Measurements from ENCODE around the gene SVIP.

Gene SVIP, protein sequence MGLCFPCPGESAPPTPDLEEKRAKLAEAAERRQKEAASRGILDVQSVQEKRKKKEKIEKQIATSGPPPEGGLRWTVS

DNA sequence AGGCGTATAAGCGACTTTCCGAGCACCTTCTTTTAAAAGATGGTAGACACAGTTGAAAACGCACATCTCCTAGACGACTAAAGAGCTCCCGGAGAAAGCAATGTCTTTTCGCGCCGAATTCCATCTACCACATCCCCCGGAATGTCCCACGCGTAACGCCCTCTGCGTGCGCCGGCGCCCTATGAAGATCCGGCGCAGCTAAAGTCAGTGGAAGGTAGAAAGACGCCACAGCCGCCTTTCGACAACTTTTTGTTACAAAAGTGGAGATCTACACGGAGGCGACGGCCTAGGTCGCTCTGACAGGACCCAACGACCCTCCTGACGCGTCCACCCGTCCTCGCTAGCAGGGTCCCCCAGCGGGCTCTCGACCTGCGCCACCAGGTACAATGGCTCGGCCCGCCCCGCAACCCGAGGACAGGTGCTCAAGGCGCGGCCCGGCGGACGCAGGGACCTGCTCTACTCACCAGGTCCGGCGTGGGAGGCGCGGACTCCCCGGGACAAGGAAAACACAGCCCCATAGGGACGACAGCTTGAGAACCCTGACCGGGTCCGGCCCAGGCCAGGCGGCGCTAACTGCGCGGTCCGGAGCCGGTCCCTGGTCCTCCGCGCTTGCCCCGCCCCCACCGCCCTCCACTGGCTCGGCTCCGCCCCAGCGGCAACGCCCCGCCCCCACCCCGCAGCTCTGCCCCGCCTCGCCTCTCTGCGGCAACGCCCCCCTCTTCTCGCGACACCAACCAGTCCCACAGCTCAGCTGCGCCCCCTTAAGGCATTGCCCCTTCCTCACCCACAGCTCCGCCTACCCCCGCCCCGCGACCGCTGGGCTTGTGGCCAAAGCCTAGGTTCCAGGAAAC is at the start of gene SVIP:
TSS of gene SVIP (minus strand) at position 571 of the 851 bp plus-strand sequence. CDS start at position 518, 53 bp downstream.
- DNase-seq (ENCODE audit: low read depth in 2 of 2): peak; percentile 89 to 93

GRCh38 chr11:22878604-22879003 is 49.0 kb upstream of the SVIP start:
- DNase-seq (ENCODE audit: low read depth in 2 of 2): no peak

GRCh38 chr11:22878039-22878438 is 48.4 kb upstream of the SVIP start:
- no peak for DNase-seq (ENCODE audit: low read depth in 2 of 2)

DNA sequence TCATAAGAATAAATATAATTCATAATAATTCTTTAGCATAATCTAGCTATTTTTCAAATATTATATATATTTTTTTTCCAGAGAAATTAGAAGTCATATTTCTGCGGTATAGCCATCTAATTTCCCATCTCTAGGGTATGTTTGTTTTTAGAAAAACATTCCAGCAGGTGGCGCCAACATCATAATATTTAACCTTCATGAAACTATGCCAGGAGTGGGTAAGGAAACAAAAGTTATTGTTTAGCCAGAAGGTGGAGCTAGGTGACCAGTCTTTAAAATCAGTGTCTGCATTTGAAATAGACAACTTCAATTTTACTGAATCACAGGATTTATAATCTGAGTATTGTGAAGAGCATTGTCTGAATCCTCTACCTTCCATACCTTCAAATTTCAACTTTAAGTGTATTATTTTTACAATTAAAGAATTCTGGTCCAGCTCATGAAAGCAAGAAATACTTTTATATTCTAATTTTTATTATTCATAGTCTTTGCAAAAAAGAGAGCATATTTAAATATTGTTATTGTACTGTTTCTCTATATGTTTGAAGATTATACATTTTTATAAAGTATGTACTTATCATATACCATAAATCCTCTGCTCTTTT is 46.4 kb upstream of the SVIP start:
- DNase-seq (ENCODE audit: low read depth in 2 of 2): peak; percentile 7 to 24

DNA sequence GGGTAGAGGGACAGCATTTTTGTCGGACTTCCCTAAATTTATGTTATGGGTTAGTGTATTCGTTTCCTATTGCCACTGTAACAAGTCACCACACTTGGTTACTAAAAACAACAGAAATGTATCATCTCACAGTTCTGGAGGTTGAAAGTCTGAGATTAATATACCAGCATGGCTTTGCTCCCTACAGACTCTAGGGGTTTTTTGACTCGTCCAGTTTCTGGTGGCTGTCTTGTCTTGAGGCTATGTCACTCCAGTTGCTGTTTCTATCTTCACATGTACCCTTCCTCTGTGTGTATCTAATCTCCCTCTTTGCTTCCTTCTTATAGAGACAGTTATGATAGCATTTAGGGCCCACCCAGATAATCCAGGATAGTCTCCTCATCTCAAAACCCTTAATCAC is 39.7 kb upstream of the SVIP start:
- DNase-seq (ENCODE audit: low read depth in 2 of 2): no peak

- no peak for DNase-seq (ENCODE audit: low read depth in 2 of 2)
Measured at GRCh38 chr11:22860241-22860640, 30.6 kb upstream of the SVIP start, which contains the start of gene CCDC179. CCDC179 (minus strand) TSS chr11:22860474; CDS start chr11:22860421, 53 bp downstream.

- no peak for DNase-seq (ENCODE audit: low read depth in 2 of 2)
Measured at GRCh38 chr11:22859756-22860155, 30.2 kb upstream of the SVIP start.

DNA sequence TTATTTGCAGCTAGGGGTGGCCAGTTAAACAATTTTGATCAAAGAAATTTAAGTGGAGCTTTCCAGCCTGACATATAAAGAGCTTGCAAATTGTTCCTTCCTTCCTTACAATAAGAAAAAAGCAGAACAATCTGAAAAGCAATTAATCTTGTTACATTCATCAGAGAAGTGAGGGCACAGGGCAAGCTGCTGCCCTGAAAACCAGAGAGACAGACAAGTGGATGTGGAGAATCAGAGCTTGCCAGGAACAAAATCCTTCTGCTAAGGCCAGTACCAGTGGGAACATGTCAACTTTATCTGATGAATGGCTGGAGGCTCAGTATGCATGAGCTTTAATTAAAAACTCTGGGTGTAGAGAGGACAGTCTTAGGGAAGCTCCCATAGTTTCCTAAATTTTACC is 21.9 kb upstream of the SVIP start:
- no peak for DNase-seq (ENCODE audit: low read depth in 2 of 2)

GRCh38 chr11:22846726-22847125 is 17.1 kb upstream of the SVIP start:
- DNase-seq (ENCODE audit: low read depth in 2 of 2): no peak

DNA sequence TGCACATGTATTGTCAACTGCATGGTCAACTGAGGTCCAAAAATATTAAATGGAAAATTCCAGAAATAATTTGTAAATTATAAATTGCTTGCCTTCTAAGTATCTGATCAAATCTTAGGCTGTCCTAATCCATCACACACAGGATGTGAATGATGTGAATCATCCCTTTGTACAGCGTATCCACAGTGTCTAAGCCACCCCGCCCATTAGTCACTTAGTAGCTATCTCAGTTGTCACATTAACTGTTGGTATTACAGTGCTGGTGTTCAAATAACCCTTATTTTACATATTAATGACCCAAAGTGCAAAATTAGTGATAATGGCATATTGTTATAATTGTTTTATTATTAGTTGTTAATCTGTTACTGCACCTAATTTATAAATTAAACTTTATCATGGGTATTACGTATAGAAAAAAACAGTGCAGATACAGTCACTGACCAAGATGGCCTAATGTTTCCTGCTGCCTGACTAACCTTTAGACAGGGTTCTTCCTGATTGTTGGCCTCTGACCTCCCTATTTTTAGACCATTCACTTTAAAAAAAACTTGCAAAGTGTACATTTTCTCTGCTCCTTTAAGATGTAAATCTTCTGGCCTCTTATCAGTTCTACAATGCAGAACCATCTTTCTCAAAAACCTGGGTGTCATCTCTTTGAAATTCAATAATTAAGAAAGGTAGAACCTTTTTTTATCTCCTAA is 2.9 kb upstream of the SVIP start:
- DNase-seq (ENCODE audit: low read depth in 2 of 2): no peak

- no peak for DNase-seq (ENCODE audit: low read depth in 2 of 2)
Measured at GRCh38 chr11:22830082-22830414, 447 bp upstream of the SVIP start.

DNA sequence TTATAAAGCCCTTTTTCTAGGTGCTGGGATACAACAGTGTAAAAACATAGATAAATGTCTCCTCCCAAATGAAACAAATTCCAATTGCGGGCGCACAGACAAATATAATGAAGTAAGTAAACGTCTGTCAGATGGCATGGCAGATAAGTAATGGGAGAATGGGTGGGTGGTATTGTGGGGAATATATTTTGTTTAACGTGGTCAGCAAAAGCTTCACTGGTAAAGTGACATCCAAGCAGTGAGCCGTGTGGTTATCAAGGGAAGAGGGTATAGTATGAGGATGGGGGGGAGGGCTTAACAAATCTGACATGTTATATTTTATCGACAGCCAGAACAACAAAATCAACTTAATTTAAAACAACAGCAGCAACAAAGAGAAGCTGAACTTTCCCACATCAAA is 1.2 kb downstream of the SVIP start:
- no peak for DNase-seq (ENCODE audit: low read depth in 2 of 2)

DNA sequence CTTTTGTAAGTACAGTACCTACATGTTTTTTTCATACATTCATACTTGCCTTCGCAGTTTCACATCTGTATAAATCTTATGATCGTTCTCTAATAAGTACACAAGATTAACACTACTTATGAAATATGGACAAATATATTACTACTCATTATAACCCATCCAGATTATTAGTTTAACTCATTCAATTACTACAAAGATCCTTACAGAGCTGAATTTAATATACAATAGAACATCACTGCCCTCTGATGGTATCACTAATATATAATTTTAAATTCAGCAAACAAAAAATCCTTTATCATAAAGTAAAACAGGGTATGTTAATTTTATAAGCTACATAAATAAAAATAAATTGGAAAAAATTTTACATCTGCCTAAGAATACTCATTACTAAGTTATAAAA is 7.4 kb downstream of the SVIP start:
- DNase-seq (ENCODE audit: low read depth in 2 of 2): no peak

GRCh38 chr11:22809893-22810292 is 19.7 kb downstream of the SVIP start:
- DNase-seq (ENCODE audit: low read depth in 2 of 2): no peak

DNA sequence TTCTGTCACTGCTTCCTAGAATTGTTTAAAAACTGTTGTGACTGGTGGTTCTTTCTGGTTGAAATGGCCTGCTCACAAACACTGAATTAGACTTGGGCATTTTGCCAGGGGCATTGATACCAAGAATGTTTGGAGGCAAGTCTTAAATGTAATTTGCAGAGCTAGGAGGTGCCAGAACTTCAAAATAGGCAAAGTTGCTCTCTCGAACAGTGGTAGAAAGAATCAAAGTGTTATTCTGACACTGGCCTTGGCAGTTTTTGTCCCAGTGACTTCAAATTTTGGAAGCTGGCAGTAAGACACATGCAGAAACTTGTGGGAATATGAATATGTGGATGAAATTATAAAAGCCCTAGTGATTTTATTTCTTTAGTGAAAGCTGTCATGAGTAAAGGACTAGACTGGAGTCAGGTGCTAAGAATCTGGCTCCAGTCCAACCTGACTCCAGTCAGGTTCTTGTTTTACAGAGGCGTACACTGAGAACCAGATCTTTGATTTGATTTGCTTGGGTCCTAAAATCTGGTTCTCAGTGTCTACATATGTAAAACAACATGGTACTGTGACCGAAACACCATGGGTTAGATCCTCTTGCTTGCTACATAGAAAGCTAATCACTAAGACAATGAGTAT is 20.9 kb downstream of the SVIP start:
- no peak for DNase-seq (ENCODE audit: low read depth in 2 of 2)

GRCh38 chr11:22807855-22808570 is 21.6 kb downstream of the SVIP start:
- no peak for DNase-seq (ENCODE audit: low read depth in 2 of 2)

DNA sequence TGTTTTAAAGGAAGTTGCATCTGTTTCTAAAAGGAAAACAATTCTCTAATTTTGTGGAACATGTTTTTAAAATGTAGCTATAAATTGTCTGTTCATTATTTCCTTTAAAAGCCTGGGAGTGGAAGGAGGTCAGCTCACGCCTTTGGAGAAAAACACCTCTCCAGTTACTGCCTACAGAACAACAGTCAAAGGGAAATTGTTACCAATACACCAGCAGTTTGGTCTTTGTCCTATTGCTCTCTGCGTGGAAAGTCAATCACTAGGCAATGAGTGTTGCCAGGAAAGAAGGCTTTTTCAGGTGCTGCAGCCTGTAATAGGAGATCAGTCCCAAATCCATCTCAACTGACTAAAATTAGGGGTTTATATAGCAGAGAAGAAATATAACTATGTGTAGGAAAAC is 22.2 kb downstream of the SVIP start:
- DNase-seq (ENCODE audit: low read depth in 2 of 2): no peak

GRCh38 chr11:22802861-22803260 is 26.7 kb downstream of the SVIP start:
- no peak for DNase-seq (ENCODE audit: low read depth in 2 of 2)

DNA sequence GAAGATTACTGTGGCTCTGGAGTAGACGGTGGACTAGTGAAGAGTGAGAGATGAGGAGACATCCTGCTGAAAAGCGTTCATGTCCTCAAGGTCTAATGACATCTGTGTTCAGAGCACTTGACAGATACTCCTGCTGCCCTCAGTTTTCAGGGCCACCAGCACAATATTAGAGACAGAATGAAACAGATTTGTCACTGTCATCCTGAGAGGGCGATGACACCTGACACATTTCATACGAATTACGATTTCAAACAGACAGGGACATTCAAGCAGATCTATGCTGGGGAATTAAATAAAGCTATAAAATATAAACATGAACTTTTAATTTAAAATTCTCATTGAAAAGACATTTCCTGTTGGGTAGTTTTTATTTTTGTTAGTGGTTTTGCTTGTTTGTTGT is 29.1 kb downstream of the SVIP start:
- DNase-seq (ENCODE audit: low read depth in 2 of 2): no peak

- no peak for DNase-seq (ENCODE audit: low read depth in 2 of 2)
Measured at GRCh38 chr11:22798901-22799300, 30.7 kb downstream of the SVIP start.

DNA sequence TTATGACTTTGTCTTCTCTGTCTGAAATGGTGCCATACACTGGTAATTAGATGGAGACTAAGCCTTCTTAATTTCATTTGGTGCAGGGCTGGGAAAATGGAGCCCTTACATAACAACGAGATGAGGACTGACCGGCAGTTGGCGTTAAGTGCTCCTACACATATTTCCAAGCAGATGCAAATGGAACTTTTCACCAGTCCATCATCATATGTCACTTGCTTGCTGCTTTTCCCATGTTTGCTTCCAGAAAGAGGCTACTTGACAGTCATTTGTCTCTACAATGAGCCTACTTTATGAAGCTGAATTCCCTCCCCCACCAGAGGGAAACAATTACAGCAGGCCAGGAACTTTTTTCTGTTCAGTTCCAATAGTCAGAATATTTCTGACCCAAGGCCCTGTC is 32.6 kb downstream of the SVIP start:
- no peak for DNase-seq (ENCODE audit: low read depth in 2 of 2)

DNA sequence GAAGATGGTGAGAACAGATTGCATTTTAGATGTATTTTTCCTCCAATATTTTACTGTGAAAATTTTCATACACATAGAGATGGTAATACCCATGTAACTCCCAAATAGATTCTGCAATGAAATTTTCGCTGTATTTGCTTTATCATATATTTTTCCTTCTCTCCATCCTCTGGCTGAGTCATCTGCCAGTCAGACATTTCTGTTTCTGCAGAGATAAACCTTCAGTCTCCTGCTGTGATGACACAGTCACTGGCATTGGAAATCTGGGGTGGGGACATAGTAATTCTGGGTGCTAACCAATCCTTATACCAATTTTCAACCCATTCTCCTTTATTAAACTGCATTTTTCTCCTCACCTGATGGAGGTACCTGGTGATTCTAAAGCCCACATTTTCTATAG is 33.7 kb downstream of the SVIP start:
- no peak for DNase-seq (ENCODE audit: low read depth in 2 of 2)

Data from stimulated activated CD4-positive, alpha-beta T cell treated with anti-CD3 and anti-CD28 coated beads, Interleukin-1b, Interleukin-23, amount 100 ng/mL, for 1 hour (primary cell).